CD4-positive, alpha-beta T cell (primary cell): ENCODE measurements around the gene HOXA9. TPM values are rescaled to one million over a fixed set of nuclear protein-coding genes. Genes with fewer than 3 reads are reported as not detected.

Experiments used
- ATAC-seq: fragments of 200-7000 bp; cut with Tn5 transposase; one replicate; pipeline ENCODE4 v1.10.0; 2022; ENCODE audit warnings: mild to moderate bottlenecking; ENCODE audit not compliant: poor library complexity
- CTCF ChIA-PET: fragments of 350-600 bp; sonication (Branson Sonifier 250); formaldehyde crosslinking; loops from one replicate; lab custom pipeline; 2021; ENCODE audit warnings: antibody characterized with exemption, inconsistent platforms; lab: Charles Lee
- POLR2A ChIA-PET: fragments of 350-600 bp; sonication (Branson Sonifier 250); formaldehyde crosslinking; loops from one replicate; lab custom pipeline; 2021; ENCODE audit warnings: antibody characterized with exemption, inconsistent platforms; lab: Charles Lee
- DNase-seq, 14 experiments: peaks; one replicate each; pipeline ENCODE4 v3.0.0-alpha.2; 2013 to 2020; ENCODE audit warnings: mixed read lengths in 2 of 14
- H3K27ac ChIP-seq, 2 donors: one replicate each; pipeline versions ENCODE4 v1.5.1 to v1.7.0; 2013; ENCODE audit warnings: low read length in 2 of 2, low read depth in 1 of 2, mild to moderate bottlenecking in 1 of 2
- H3K27me3 ChIP-seq, 2 experiments: 1 replicate in 1 of 2; 2 replicates in 1 of 2; pipeline versions ENCODE4 v1.6.1 to v1.7.0; 2013; ENCODE audit warnings: low read length in 2 of 2, control low read depth in 1 of 2, mild to moderate bottlenecking in 1 of 2, moderate library complexity in 1 of 2; ENCODE audit not compliant: insufficient read depth in 2 of 2, control insufficient read depth in 1 of 2
- H3K36me3 ChIP-seq: one replicate; pipeline ENCODE4 v1.6.1; 2013; ENCODE audit warnings: low read length, control low read depth; ENCODE audit not compliant: insufficient read depth
- H3K4me1 ChIP-seq: one replicate; pipeline ENCODE4 v1.6.1; 2013; ENCODE audit warnings: low read length, control low read depth; ENCODE audit not compliant: insufficient read depth
- H3K4me3 ChIP-seq: one replicate; pipeline ENCODE4 v1.5.1; 2013; ENCODE audit warnings: mild to moderate bottlenecking, low read length, moderate library complexity
- H3K9me3 ChIP-seq, 2 experiments: 1 replicate in 1 of 2; 2 replicates in 1 of 2; pipeline versions ENCODE4 v1.6.1 to v1.7.0; 2013; ENCODE audit warnings: low read length in 2 of 2, mild to moderate bottlenecking in 2 of 2, control low read depth in 1 of 2, moderate library complexity in 1 of 2; ENCODE audit not compliant: control insufficient read depth in 1 of 2, insufficient read depth in 1 of 2
- H3K27ac Mint-ChIP-seq: one replicate; pipeline ENCODE4 v1.8.0; 2020; ENCODE audit warnings: mixed read lengths
- H3K27me3 Mint-ChIP-seq: one replicate; pipeline ENCODE4 v1.8.0; 2021; ENCODE audit warnings: mixed read lengths
- H3K36me3 Mint-ChIP-seq: one replicate; pipeline ENCODE4 v1.8.0; 2021; ENCODE audit warnings: low read depth, mixed read lengths
- H3K4me1 Mint-ChIP-seq: one replicate; pipeline ENCODE4 v1.8.0; 2021; ENCODE audit warnings: low read depth, mixed read lengths
- H3K4me3 Mint-ChIP-seq: one replicate; pipeline ENCODE4 v1.8.0; 2020; ENCODE audit warnings: mild to moderate bottlenecking, mixed read lengths
- H3K9me3 Mint-ChIP-seq: one replicate; pipeline ENCODE4 v1.8.0; 2020; ENCODE audit warnings: mixed read lengths
- intact Hi-C, 2 experiments: fragments of 100-400 bp; cut with DNase I in 1 of 2; cut with micrococcal nuclease in 1 of 2; formaldehyde crosslinking; loops; one replicate each; pipeline versions ENCODE4 v1.15.1 to v1.9.0; 2023 to 2025; cut with DNase I, micrococcal nuclease
- total RNA-seq, 174 experiments: library from RNA in 2 of 174; stranded (reverse) in 2 of 174; gene quantifications; one replicate each; pipeline ENCODE4 v1.2.3 and lab custom pipeline; 2021 to 2026
- TF ChIP-seq, protein P1 (sequence below): fragments of 200-600 bp; IDR thresholded peaks from one replicate; pipeline ENCODE4 v1.8.0; 2022; ENCODE audit warnings: antibody characterized with exemption, mild to moderate bottlenecking

Gene HOXA9
- total RNA-seq, 2 experiments from 2014 or later, result not detected

- Mint-ChIP-seq H3K9me3 (no peaks in the 10 kb centered on the region), H3K27me3 (peaks cover 70% of the 10 kb centered on the region), H3K36me3 (no peaks in the 10 kb centered on the region), H3K4me3 (no peak overlapping the region), H3K27ac (no peak overlapping the region), H3K4me1 (no peaks in the 10 kb centered on the region)
- H3K4me3 ChIP-seq, result no peak overlapping the region
- H3K27me3 ChIP-seq, result peaks cover 24 to 63% of the 10 kb centered on the region in 2 experiments
- no peak for ATAC-seq
- H3K9me3 ChIP-seq, result peaks cover 0 to 27% of the 10 kb centered on the region in 2 experiments
- no peak overlapping the region for H3K27ac ChIP-seq
- TF ChIP-seq, protein P1, sequence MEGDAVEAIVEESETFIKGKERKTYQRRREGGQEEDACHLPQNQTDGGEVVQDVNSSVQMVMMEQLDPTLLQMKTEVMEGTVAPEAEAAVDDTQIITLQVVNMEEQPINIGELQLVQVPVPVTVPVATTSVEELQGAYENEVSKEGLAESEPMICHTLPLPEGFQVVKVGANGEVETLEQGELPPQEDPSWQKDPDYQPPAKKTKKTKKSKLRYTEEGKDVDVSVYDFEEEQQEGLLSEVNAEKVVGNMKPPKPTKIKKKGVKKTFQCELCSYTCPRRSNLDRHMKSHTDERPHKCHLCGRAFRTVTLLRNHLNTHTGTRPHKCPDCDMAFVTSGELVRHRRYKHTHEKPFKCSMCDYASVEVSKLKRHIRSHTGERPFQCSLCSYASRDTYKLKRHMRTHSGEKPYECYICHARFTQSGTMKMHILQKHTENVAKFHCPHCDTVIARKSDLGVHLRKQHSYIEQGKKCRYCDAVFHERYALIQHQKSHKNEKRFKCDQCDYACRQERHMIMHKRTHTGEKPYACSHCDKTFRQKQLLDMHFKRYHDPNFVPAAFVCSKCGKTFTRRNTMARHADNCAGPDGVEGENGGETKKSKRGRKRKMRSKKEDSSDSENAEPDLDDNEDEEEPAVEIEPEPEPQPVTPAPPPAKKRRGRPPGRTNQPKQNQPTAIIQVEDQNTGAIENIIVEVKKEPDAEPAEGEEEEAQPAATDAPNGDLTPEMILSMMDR, result no peak
- H3K4me1 ChIP-seq, result no peaks in the 10 kb centered on the region
- ChIA-PET POLR2A (no interaction called here), CTCF (no interaction called here)
- H3K36me3 ChIP-seq, result no peaks in the 10 kb centered on the region
- DNase-seq, result no peak
- intact Hi-C loops, result no loop called here
Observed at GRCh38 chr7:27141923-27142579, 23.3 kb downstream of the HOXA9 start.

DNA sequence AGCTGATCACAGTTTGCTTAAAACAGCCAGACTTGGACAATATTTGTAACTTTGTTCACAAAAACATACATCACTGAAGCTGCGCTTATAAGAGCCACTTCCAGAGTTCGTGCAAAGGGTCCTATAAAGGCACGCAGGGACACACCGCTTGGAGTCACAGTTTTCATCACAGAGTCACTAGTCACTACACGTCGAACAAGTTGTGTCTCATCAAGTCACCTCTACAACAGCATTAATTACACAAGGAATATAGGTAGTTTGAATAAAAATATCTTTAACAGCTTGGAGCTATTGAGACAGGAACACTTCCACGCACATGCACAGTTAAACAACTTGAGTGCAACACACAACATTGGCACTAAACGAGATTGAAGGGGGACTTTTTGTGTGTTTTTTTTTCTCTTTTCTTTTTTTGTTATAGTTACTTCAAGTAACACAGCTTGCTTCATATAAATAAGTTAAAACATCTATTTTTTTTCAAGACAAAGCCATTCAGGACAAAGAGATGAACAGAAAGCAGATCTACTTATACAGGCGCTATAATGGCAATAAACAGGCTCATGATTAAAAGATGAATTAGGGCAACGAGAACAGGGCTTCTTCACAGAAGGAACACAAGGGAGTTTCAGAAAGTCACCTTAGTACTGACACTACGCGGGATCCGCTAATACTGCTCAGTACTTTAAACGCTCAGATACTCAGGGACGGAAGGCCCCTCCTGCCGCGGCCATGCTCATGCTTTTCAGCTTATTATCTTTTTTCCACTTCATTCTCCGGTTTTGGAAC lies 24.0 kb downstream of the HOXA9 start:
- Mint-ChIP-seq H3K4me1 (no peaks in the 10 kb centered on the region), H3K4me3 (no peak overlapping the region), H3K9me3 (no peaks in the 10 kb centered on the region), H3K27me3 (peaks cover 70% of the 10 kb centered on the region), H3K36me3 (no peaks in the 10 kb centered on the region), H3K27ac (no peak overlapping the region)
- POLR2A ChIA-PET, result no interaction called here
- intact Hi-C loops, result no loop called here
- CTCF ChIA-PET, result no interaction called here
- ATAC-seq (no peak), DNase-seq (no peak)
- Histone ChIP-seq H3K27ac (no peak overlapping the region), H3K4me1 (no peaks in the 10 kb centered on the region), H3K4me3 (no peak overlapping the region), H3K9me3 (peaks cover 0 to 27% of the 10 kb centered on the region in 2 experiments), H3K36me3 (no peaks in the 10 kb centered on the region), H3K27me3 (peaks cover 23 to 63% of the 10 kb centered on the region in 2 experiments)
- TF ChIP-seq, protein P1, result no peak

DNA sequence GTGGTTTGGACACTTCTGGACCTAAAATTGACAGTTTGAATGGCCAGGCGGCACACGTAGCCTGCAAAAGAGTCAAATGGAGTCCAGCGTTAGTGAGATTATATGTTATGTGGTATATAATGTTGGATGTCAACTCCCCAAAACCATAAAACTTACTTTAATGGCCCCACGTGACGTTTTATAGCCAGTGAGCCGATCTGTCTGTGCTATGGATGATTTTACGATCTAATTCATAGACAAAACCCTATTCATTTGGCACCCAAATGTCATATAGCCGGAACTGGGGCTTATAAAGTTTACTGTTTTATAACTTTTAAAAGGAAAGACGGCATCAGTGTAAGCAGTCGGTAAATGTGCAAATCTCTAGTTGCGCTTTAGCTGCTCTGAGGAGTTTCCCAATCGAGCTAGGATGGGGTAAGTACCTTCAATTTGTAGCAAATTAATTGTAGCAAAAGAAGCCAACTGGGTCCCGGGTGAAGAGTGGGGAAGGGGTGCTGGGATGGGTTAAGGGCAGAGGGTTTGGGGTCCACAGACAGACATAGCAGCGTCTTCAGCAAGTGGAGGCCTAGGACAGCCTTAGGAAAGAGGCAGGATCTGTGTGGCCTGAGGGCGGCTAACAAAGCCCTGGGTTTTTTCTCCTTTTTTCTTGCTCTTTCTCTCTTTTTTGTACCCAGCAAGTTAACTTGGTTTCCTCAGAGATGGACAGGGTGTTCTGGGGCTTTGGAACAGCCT lies 25.0 kb downstream of the HOXA9 start:
- ChIA-PET POLR2A (no interaction called here), CTCF (interaction anchor here (1.1 kb wide), 1 partner anchor 11 kb away, joined by 3 read pairs; no protein-coding TSS in a partner anchor)
- Mint-ChIP-seq H3K4me1 (no peaks in the 10 kb centered on the region), H3K9me3 (no peaks in the 10 kb centered on the region), H3K36me3 (no peaks in the 10 kb centered on the region), H3K4me3 (no peak overlapping the region), H3K27ac (no peak overlapping the region), H3K27me3 (peaks cover 72% of the 10 kb centered on the region)
- TF ChIP-seq, protein P1, result no peak
- H3K4me3 ChIP-seq, result no peak overlapping the region
- ATAC-seq (no peak), DNase-seq (no peak)
- no peak overlapping the region for H3K27ac ChIP-seq
- H3K36me3 ChIP-seq, result no peaks in the 10 kb centered on the region
- H3K9me3 ChIP-seq, result peaks cover 0 to 20% of the 10 kb centered on the region in 2 experiments
- no peaks in the 10 kb centered on the region for H3K4me1 ChIP-seq
- H3K27me3 ChIP-seq, result peaks cover 25 to 66% of the 10 kb centered on the region in 2 experiments
- intact Hi-C loops, result no loop called here
